RKO (cell line): ENCODE data around the gene FHIT.

Experiments
- DNase-seq: peaks from one replicate; pipeline ENCODE4 v3.0.0-alpha.2; 2016; ENCODE audit warnings: low spot score

Gene FHIT

GRCh38 chr3:59766200-59766872 lies 1484.9 kb downstream of the FHIT start:
- DNase-seq = no peak

GRCh38 chr3:59764171-59764570 lies 1487.1 kb downstream of the FHIT start:
- no peak for DNase-seq

GRCh38 chr3:59762941-59763340 lies 1488.3 kb downstream of the FHIT start:
- DNase-seq = no peak

- DNase-seq = no peak
Measured at GRCh38 chr3:59759298-59760031, 1491.8 kb downstream of the FHIT start.

GRCh38 chr3:59758672-59759071 lies 1492.6 kb downstream of the FHIT start:
- no peak for DNase-seq

- DNase-seq = no peak
Measured at GRCh38 chr3:59756934-59757333, 1494.3 kb downstream of the FHIT start.

- no peak for DNase-seq
Measured at GRCh38 chr3:59754456-59755129, 1496.7 kb downstream of the FHIT start.

- no peak for DNase-seq
Measured at GRCh38 chr3:59753808-59754450, 1497.3 kb downstream of the FHIT start.

- no peak for DNase-seq
Measured at GRCh38 chr3:59752925-59753324, 1498.3 kb downstream of the FHIT start.

- no peak for DNase-seq
Measured at GRCh38 chr3:59751606-59752005, 1499.6 kb downstream of the FHIT start.

GRCh38 chr3:59750391-59750790 lies 1500.9 kb downstream of the FHIT start:
- no peak for DNase-seq

- DNase-seq = no peak
Measured at GRCh38 chr3:59749291-59749690, 1502.0 kb downstream of the FHIT start.

- no peak for DNase-seq
Measured at GRCh38 chr3:59746585-59746984, 1504.7 kb downstream of the FHIT start.

GRCh38 chr3:59737241-59737640 lies 1514.0 kb downstream of the FHIT start:
- no peak for DNase-seq

GRCh38 chr3:59734061-59734460 lies 1517.2 kb downstream of the FHIT start:
- no peak for DNase-seq

- DNase-seq = no peak
Measured at GRCh38 chr3:59733041-59733809, 1518.0 kb downstream of the FHIT start.

GRCh38 chr3:59731943-59732342 lies 1519.3 kb downstream of the FHIT start:
- no peak for DNase-seq

- DNase-seq = no peak
Measured at GRCh38 chr3:59730591-59730990, 1520.7 kb downstream of the FHIT start.

GRCh38 chr3:59728587-59728908 lies 1522.7 kb downstream of the FHIT start:
- no peak for DNase-seq

- DNase-seq = no peak
Measured at GRCh38 chr3:59727902-59728586, 1523.2 kb downstream of the FHIT start.

GRCh38 chr3:59726279-59726678 lies 1525.0 kb downstream of the FHIT start:
- peak; percentile 7 for DNase-seq
